Activated CD4-positive, alpha-beta T cell treated with anti-CD3 and anti-CD28 coated beads, Interleukin-2, Interleukin-6, amounts not matched to agents 100 ng/mL and 50 ng/mL, durations not matched to agents 16 hours and 8 hours (primary cell): Measurements from ENCODE around the gene ASB9.
"Not testable (repeated sequence)": the region's sequence is repeated elsewhere in the genome, so short reads cannot be mapped to it uniquely, and the experiment has no call there.

ENCODE experiments used
- DNase-seq: peaks from one replicate; pipeline ENCODE4 v3.0.0-alpha.2; 2020

Gene ASB9

GRCh38 chrX:15269618-15270521 lies at the start of gene ASB9:
Gene ASB9, minus strand, starts transcription at chrX:15270083. Its CDS starts 209 bp downstream, at chrX:15269874.
- peak; percentile 2 for DNase-seq

GRCh38 chrX:15319075-15319474 lies 49.2 kb upstream of the ASB9 start:
- no peak for DNase-seq

GRCh38 chrX:15315509-15315908 lies 45.6 kb upstream of the ASB9 start, which contains the start of gene ASB11:
Gene ASB11, minus strand, starts transcription at chrX:15315640. Its CDS starts 35 bp downstream, at chrX:15315605.
- no peak for DNase-seq

GRCh38 chrX:15314472-15314871 lies 44.6 kb upstream of the ASB9 start:
- no peak for DNase-seq

- DNase-seq = no peak
Measured at GRCh38 chrX:15311119-15311518, 41.2 kb upstream of the ASB9 start.

GRCh38 chrX:15310117-15310516 lies 40.2 kb upstream of the ASB9 start:
- no peak for DNase-seq

- not testable (repeated sequence) for DNase-seq
Measured at GRCh38 chrX:15305899-15306298, 36.0 kb upstream of the ASB9 start.

GRCh38 chrX:15301924-15302323 lies 32.0 kb upstream of the ASB9 start:
- DNase-seq = peak; percentile 63

- peak; percentile 26 for DNase-seq
Measured at GRCh38 chrX:15299941-15300851, 30.3 kb upstream of the ASB9 start.

- no peak for DNase-seq
Measured at GRCh38 chrX:15298780-15299179, 28.9 kb upstream of the ASB9 start.

- DNase-seq = no peak
Measured at GRCh38 chrX:15298201-15298600, 28.3 kb upstream of the ASB9 start.

GRCh38 chrX:15293451-15293850 lies 23.6 kb upstream of the ASB9 start:
- no peak for DNase-seq

GRCh38 chrX:15292861-15293260 lies 23.0 kb upstream of the ASB9 start:
- no peak for DNase-seq

- no peak for DNase-seq
Measured at GRCh38 chrX:15277604-15278003, 7.7 kb upstream of the ASB9 start.

- DNase-seq = no peak
Measured at GRCh38 chrX:15274946-15275345, 5.1 kb upstream of the ASB9 start.

- DNase-seq = not testable (repeated sequence)
Measured at GRCh38 chrX:15273275-15273674, 3.4 kb upstream of the ASB9 start.

- DNase-seq = no peak
Measured at GRCh38 chrX:15271757-15272156, 1.9 kb upstream of the ASB9 start.

- DNase-seq = no peak
Measured at GRCh38 chrX:15269120-15269519, 763 bp downstream of the ASB9 start.

- DNase-seq = no peak
Measured at GRCh38 chrX:15254852-15255251, 15.0 kb downstream of the ASB9 start.

GRCh38 chrX:15245896-15246295 lies 24.0 kb downstream of the ASB9 start:
- DNase-seq = no peak

GRCh38 chrX:15244421-15244820 lies 25.5 kb downstream of the ASB9 start:
- DNase-seq = no peak

GRCh38 chrX:15242899-15243555 lies 26.9 kb downstream of the ASB9 start:
- DNase-seq = peak; percentile 53

- no peak for DNase-seq
Measured at GRCh38 chrX:15241301-15241700, 28.6 kb downstream of the ASB9 start.
